H1 (cell line): ENCODE measurements around the gene ADCY2. TPM values are rescaled to one million over a fixed set of nuclear protein-coding genes. Genes with fewer than 3 reads are reported as not detected.

Experiments
- CTCF ChIA-PET: fragments of 300-600 bp; sonication (Branson Sonifier 250); formaldehyde crosslinking; loops from one replicate; lab custom pipeline; 2021; ENCODE audit not compliant: partially characterized antibody; lab: Charles Lee
- POLR2A ChIA-PET: fragments of 300-600 bp; sonication (Branson Sonifier 250); formaldehyde crosslinking; loops from one replicate; lab custom pipeline; 2021; ENCODE audit warnings: inconsistent platforms; ENCODE audit not compliant: partially characterized antibody; lab: Charles Lee
- DNase-seq, 2 experiments: peaks; one replicate each; pipeline versions ENCODE4 v3.0.0 to v3.0.0-alpha.2; 2010 to 2022; ENCODE audit warnings: low spot score in 2 of 2, low read depth in 1 of 2, mixed read lengths in 1 of 2
- FAIRE-seq: peaks from 2 replicates; lab custom pipeline; 2011; peaks lifted over from hg19 to GRCh38; lab: Jason Lieb, UNC
- H2AFZ ChIP-seq: 2 replicates; pipeline ENCODE4 v1.8.1; 2012; ENCODE audit warnings: low read length, inconsistent platforms
- H2AK5ac ChIP-seq: 2 replicates; pipeline ENCODE4 v1.6.1; 2013; ENCODE audit warnings: low read depth, low read length
- H2BK120ac ChIP-seq: replicated peaks from 2 replicates; pipeline ENCODE3; 2013; ENCODE audit warnings: low read depth, low read length, inconsistent platforms
- H2BK12ac ChIP-seq: 2 replicates; pipeline ENCODE4 v1.6.1; 2013; ENCODE audit warnings: low read depth, low read length
- H2BK15ac ChIP-seq: 2 replicates; pipeline ENCODE4 v1.6.1; 2013; ENCODE audit warnings: low read length
- H2BK20ac ChIP-seq: 2 replicates; pipeline ENCODE4 v1.6.1; 2013; ENCODE audit warnings: low read length
- H2BK5ac ChIP-seq: 2 replicates; pipeline ENCODE4 v1.6.1; 2013; ENCODE audit warnings: low read depth, low read length
- H3K14ac ChIP-seq: 2 replicates; pipeline ENCODE4 v1.6.1; 2013; ENCODE audit warnings: inconsistent platforms; ENCODE audit not compliant: insufficient read length
- H3K18ac ChIP-seq: 2 replicates; pipeline ENCODE4 v1.6.1; 2013; ENCODE audit warnings: low read length; ENCODE audit errors: extremely low read depth
- H3K23ac ChIP-seq: 2 replicates; pipeline ENCODE4 v1.6.1; 2013; ENCODE audit warnings: inconsistent platforms; ENCODE audit not compliant: insufficient read length
- H3K23me2 ChIP-seq: 2 replicates; pipeline ENCODE4 v1.6.1; 2013; ENCODE audit warnings: low read depth, low read length
- H3K27ac ChIP-seq: 2 replicates; pipeline ENCODE4 v1.6.1; 2011; ENCODE audit warnings: low read depth, low read length, inconsistent platforms
- H3K27me3 ChIP-seq, 4 experiments: replicated peaks in 1 of 4; 1 replicate in 1 of 4; 2 replicates in 3 of 4; pipeline versions ENCODE4 v1.6.1 to v1.8.1; 2011 to 2013; ENCODE audit warnings: low read length in 3 of 4, mild to moderate bottlenecking in 3 of 4, inconsistent platforms in 2 of 4, mixed read lengths in 2 of 4, moderate library complexity in 1 of 4; ENCODE audit not compliant: control insufficient read depth in 3 of 4, insufficient read depth in 3 of 4; ENCODE audit errors: extremely low read depth in 1 of 4
- H3K36me3 ChIP-seq, 4 experiments: 2 replicates each; pipeline versions ENCODE4 v1.6.1 to v1.8.1; 2011 to 2013; ENCODE audit warnings: mild to moderate bottlenecking in 4 of 4, low read length in 3 of 4, moderate library complexity in 2 of 4, control low read depth in 1 of 4, inconsistent platforms in 1 of 4; ENCODE audit not compliant: insufficient read depth in 4 of 4, control insufficient read depth in 2 of 4
- H3K4ac ChIP-seq: replicated peaks from 2 replicates; pipeline ENCODE3; 2013; ENCODE audit warnings: low read length, low read depth, mixed read lengths, inconsistent platforms; ENCODE audit not compliant: insufficient read length
- H3K4me1 ChIP-seq, 4 experiments: replicated peaks in 1 of 4; 1 replicate in 1 of 4; 2 replicates in 3 of 4; pipeline versions ENCODE4 v1.6.1 to v1.8.1; 2011 to 2013; ENCODE audit warnings: low read length in 3 of 4, inconsistent platforms in 2 of 4, mixed read lengths in 1 of 4; ENCODE audit not compliant: insufficient read depth in 4 of 4, control insufficient read depth in 3 of 4
- H3K4me2 ChIP-seq, 2 experiments: 2 replicates each; pipeline versions ENCODE4 v1.6.1 to v1.8.1; 2011 to 2013; ENCODE audit warnings: low read depth in 2 of 2, low read length in 2 of 2, control low read depth in 1 of 2, inconsistent platforms in 1 of 2, mild to moderate bottlenecking in 1 of 2; ENCODE audit not compliant: insufficient read depth in 1 of 2
- H3K4me3 ChIP-seq, 4 experiments: fragments of 200-600, 300-600 bp in 1 of 4; sonication (generic), shearing (Covaris generic), sonication (Bioruptor Twin) in 1 of 4; 2 replicates each; pipeline versions ENCODE4 v1.5.1 to v1.8.1; 2011 to 2016; ENCODE audit warnings: low read length in 4 of 4, low read depth in 3 of 4, control low read depth in 2 of 4, inconsistent platforms in 2 of 4, mild to moderate bottlenecking in 2 of 4, mixed read lengths in 1 of 4, moderate library complexity in 1 of 4; ENCODE audit not compliant: insufficient read depth in 2 of 4; ENCODE audit errors: extremely low read depth in 1 of 4
- H3K56ac ChIP-seq: replicated peaks from 2 replicates; pipeline ENCODE3; 2013; ENCODE audit warnings: low read depth, mild to moderate bottlenecking, mixed read lengths, low read length, inconsistent platforms; ENCODE audit not compliant: insufficient read length
- H3K79me1 ChIP-seq: 2 replicates; pipeline ENCODE4 v1.6.1; 2013; ENCODE audit warnings: low read depth, low read length, control low read depth
- H3K79me2 ChIP-seq, 2 experiments: 2 replicates each; pipeline versions ENCODE4 v1.6.1 to v1.8.1; 2012 to 2013; ENCODE audit warnings: low read length in 2 of 2, mild to moderate bottlenecking in 2 of 2, inconsistent platforms in 1 of 2; ENCODE audit not compliant: insufficient read depth in 2 of 2, control insufficient read depth in 1 of 2
- H3K9ac ChIP-seq, 4 experiments: replicated peaks in 1 of 4; 1 replicate in 1 of 4; 2 replicates in 3 of 4; pipeline versions ENCODE4 v1.6.1 to v1.8.1; 2011 to 2013; ENCODE audit warnings: low read depth in 3 of 4, low read length in 3 of 4, control low read depth in 2 of 4, mild to moderate bottlenecking in 2 of 4, moderate library complexity in 2 of 4, inconsistent platforms in 1 of 4; ENCODE audit errors: extremely low read depth in 1 of 4
- H3K9me3 ChIP-seq, 2 experiments: 2 replicates each; pipeline versions ENCODE4 v1.6.1 to v1.8.1; 2012 to 2013; ENCODE audit warnings: mild to moderate bottlenecking in 2 of 2, moderate library complexity in 2 of 2, control low read depth in 1 of 2, inconsistent platforms in 1 of 2, low read depth in 1 of 2, low read length in 1 of 2, mixed read lengths in 1 of 2; ENCODE audit not compliant: insufficient read depth in 2 of 2
- H4K20me1 ChIP-seq, 2 experiments: replicated peaks in 1 of 2; 2 replicates each; pipeline versions ENCODE3 to v1.8.1; 2011 to 2013; ENCODE audit warnings: inconsistent platforms in 2 of 2, low read length in 2 of 2, mild to moderate bottlenecking in 1 of 2; ENCODE audit not compliant: insufficient read depth in 2 of 2, control insufficient read depth in 1 of 2
- H4K5ac ChIP-seq: 2 replicates; pipeline ENCODE4 v1.6.1; 2013; ENCODE audit warnings: low read length, low read depth, mixed read lengths, inconsistent platforms; ENCODE audit not compliant: insufficient read length
- H4K8ac ChIP-seq: 2 replicates; pipeline ENCODE4 v1.8.0; 2013; ENCODE audit warnings: mild to moderate bottlenecking, moderate library complexity, low read length, inconsistent platforms; ENCODE audit not compliant: insufficient read depth; ENCODE audit errors: extremely low read depth
- H4K91ac ChIP-seq: replicated peaks from 2 replicates; pipeline ENCODE3; 2013; ENCODE audit warnings: low read length, mixed read lengths, inconsistent platforms; ENCODE audit not compliant: insufficient read length
- ASH2L ChIP-seq: fragments of 200-600, 300-600 bp; sonication (generic); IDR thresholded peaks from one replicate; pipeline ENCODE4 v1.7.1; 2017; ENCODE audit warnings: low read length
- CEBPB ChIP-seq: IDR thresholded peaks from 2 replicates; pipeline ENCODE4 v1.6.1; 2012; ENCODE audit warnings: low read depth, low read length
- EZH2 ChIP-seq: fragments of 200-600 bp; sonication (generic); IDR thresholded peaks from 2 replicates; pipeline ENCODE4 v1.7.1; 2012; ENCODE audit warnings: low read depth, mild to moderate bottlenecking, moderate library complexity, low read length, inconsistent platforms; ENCODE audit not compliant: severe bottlenecking
- HDAC6 ChIP-seq: IDR thresholded peaks from one replicate; pipeline ENCODE4 v1.7.1; 2012; ENCODE audit warnings: low read depth, mild to moderate bottlenecking, inconsistent platforms, low read length, moderate library complexity
- MAX ChIP-seq: IDR thresholded peaks from 2 replicates; pipeline ENCODE4 v1.6.1; 2012; ENCODE audit warnings: inconsistent platforms
- NRF1 ChIP-seq: IDR thresholded peaks from 2 replicates; pipeline ENCODE4 v1.6.1; 2011; ENCODE audit warnings: mild to moderate bottlenecking, low read depth, low read length, improper control_type of control experiment
- PHF8 ChIP-seq: fragments of 200-600 bp; sonication (generic); conservative IDR thresholded peaks from 2 replicates; pipeline ENCODE4 v1.7.1; 2012; ENCODE audit warnings: low read depth, mild to moderate bottlenecking, inconsistent platforms, low read length, moderate library complexity
- POLR2A ChIP-seq, 2 experiments: IDR thresholded peaks; 1 replicate in 1 of 2; 2 replicates in 1 of 2; pipeline ENCODE4 v1.6.1; 2011; ENCODE audit warnings: low read depth in 2 of 2, low read length in 2 of 2, mild to moderate bottlenecking in 2 of 2; ENCODE audit errors: control extremely low read depth in 1 of 2
- RAD21 ChIP-seq, 2 experiments: IDR thresholded peaks in 1 of 2; conservative IDR thresholded peaks in 1 of 2; 2 replicates each; pipeline ENCODE4 v1.6.1; 2011; ENCODE audit warnings: low read depth in 2 of 2, low read length in 2 of 2, improper control_type of control experiment in 1 of 2, inconsistent platforms in 1 of 2, mild to moderate bottlenecking in 1 of 2, moderate library complexity in 1 of 2
- RFX5 ChIP-seq: IDR thresholded peaks from 2 replicates; pipeline ENCODE4 v1.6.1; 2011; ENCODE audit warnings: low read depth, low read length, improper control_type of control experiment, borderline replicate concordance
- SIN3A ChIP-seq, 2 experiments: IDR thresholded peaks in 1 of 2; conservative IDR thresholded peaks in 1 of 2; 2 replicates each; pipeline ENCODE4 v1.6.1; 2011 to 2012; ENCODE audit warnings: low read length in 2 of 2, improper control_type of control experiment in 1 of 2, low read depth in 1 of 2, mild to moderate bottlenecking in 1 of 2
- SIRT6 ChIP-seq: IDR thresholded peaks from one replicate; pipeline ENCODE4 v1.7.1; 2012; ENCODE audit warnings: low read length, inconsistent platforms
- SIX5 ChIP-seq: IDR thresholded peaks from 2 replicates; pipeline ENCODE4 v1.6.1; 2011; ENCODE audit warnings: mild to moderate bottlenecking, low read depth, low read length
- TCF12 ChIP-seq: IDR thresholded peaks from 2 replicates; pipeline ENCODE4 v1.6.1; 2011; ENCODE audit warnings: low read depth, mild to moderate bottlenecking, low read length
- TEAD4 ChIP-seq: IDR thresholded peaks from 2 replicates; pipeline ENCODE4 v1.6.1; 2012; ENCODE audit warnings: low read depth, low read length, inconsistent platforms, mixed read lengths
- WGBS, 2 experiments: shearing (Covaris generic) in 1 of 2; methylation state at CpG; one replicate each; pipeline versions ENCODE4 v1.1.6 to v1.1.7; 2013 to 2015; ENCODE audit warnings: low lambda C conversion rate in 2 of 2, mixed read lengths in 2 of 2, inconsistent platforms in 1 of 2, low coverage in 1 of 2, missing lambda C conversion rate in 1 of 2; ENCODE audit not compliant: insufficient replicate concordance in 2 of 2, insufficient coverage in 1 of 2, insufficient read length in 1 of 2; ENCODE audit errors: extremely low coverage in 1 of 2, missing lambda C conversion rate in 1 of 2; 5-methylcytosine and 5-hydroxymethylcytosine counted together
- polyA plus RNA-seq, 7 experiments: library from polyadenylated mRNA; depleted of rRNA in 3 of 7; stranded (reverse) in 5 of 7; unstranded in 2 of 7; fragments of >200 nt in 5 of 7; fragments of 200-250 nt in 2 of 7; gene quantifications; 1 replicate in 5 of 7; 2 replicates in 1 of 7; 4 replicates in 1 of 7; pipeline versions ENCODE4 v1.2.1 to v1.2.3, GENCODE V29; 2011 to 2013; ENCODE audit warnings: missing spikeins in 2 of 7, mixed read lengths in 2 of 7
- total RNA-seq: library from RNA; stranded (reverse); fragmentation: NEBNext Ultra II Directional; extraction: Animal tissue kit (Norgen Biotek cat#: 25700); gene quantifications from 2 replicates; pipeline ENCODE4 v1.2.1, GENCODE V29; 2021

ADCY2 gene
- total and polyA plus RNA-seq, 2 of the 8 experiments (the other 6 are each of a cell fraction or from before 2014, with no cell fraction given) = 35.8 to 122 TPM

GRCh38 chr5:7690557-7690956 is 294.6 kb downstream of the ADCY2 start:
- Histone ChIP-seq H2AK5ac (no peak overlapping the region), H3K9ac (no peak overlapping the region), H3K4me2 (no peak overlapping the region), H2BK20ac (no peak overlapping the region), H4K91ac (no peak overlapping the region), H4K8ac (no peak overlapping the region), H3K4me3 (no peak overlapping the region), H3K9me3 (no peaks in the 10 kb centered on the region), H3K14ac (no peak overlapping the region), H2BK5ac (no peak overlapping the region), H2BK12ac (no peak overlapping the region), H3K23ac (no peak overlapping the region), H3K27me3 (no peaks in the 10 kb centered on the region), H2BK120ac (no peak overlapping the region), H4K20me1 (peaks cover 0 to 1% of the 10 kb centered on the region in 2 experiments), H4K5ac (no peak overlapping the region), H3K4ac (no peak overlapping the region), H2BK15ac (no peak overlapping the region), H3K27ac (no peak overlapping the region), H3K4me1 (no peaks in the 10 kb centered on the region; a peak in 1 of 7 replicates), H2AFZ (no peak overlapping the region), H3K79me1 (no peaks in the 10 kb centered on the region; the same call in 1 of the 2 replicates), H3K56ac (no peak overlapping the region), H3K79me2 (no peaks in the 10 kb centered on the region), H3K23me2 (no peaks in the 10 kb centered on the region; the same call in 1 of the 2 replicates), H3K18ac (no peak overlapping the region), H3K36me3 (peaks cover 0 to 11% (median 3%) of the 10 kb centered on the region in 4 experiments; a peak in 4 of 8 replicates)
- POLR2A ChIA-PET = no interaction called here
- FAIRE-seq (no peak), DNase-seq (no peak)
- CTCF ChIA-PET = interaction anchor here (0.6 to 8.7 kb wide), 5 partner anchors 11 to 125 kb away, joined by 3 to 84 read pairs (median 4); no protein-coding TSS in a partner anchor
- 97% methylated on average over 10 of the region's 10 CpGs; no CpG with 5 or more reads in 1 of the 2 experiments for WGBS, 2 experiments
- no peak for TF ChIP-seq SIRT6
- no peak for TF ChIP-seq SIX5
- TF ChIP-seq PHF8 = no peak
- TF ChIP-seq ASH2L = no peak
- TF ChIP-seq MAX = no peak
- TF ChIP-seq CEBPB = no peak
- no peak for TF ChIP-seq NRF1
- TF ChIP-seq TEAD4 = no peak
- TF ChIP-seq EZH2 = no peak
- TF ChIP-seq RAD21 (IDR thresholded peaks at IDR 0.05 in 1 of 2, conservative IDR thresholded peaks at IDR 0.05 in 1 of 2; ENCODE audit: low read depth in 2 of 2, low read length in 2 of 2) = no peak
- no peak for TF ChIP-seq HDAC6
- no peak for TF ChIP-seq RFX5
- no peak for TF ChIP-seq POLR2A (IDR thresholded peaks at IDR 0.05; ENCODE audit: control extremely low read depth in 1 of 2, low read depth in 2 of 2, low read length in 2 of 2)
- TF ChIP-seq TCF12 = no peak
- TF ChIP-seq SIN3A (conservative IDR thresholded peaks at IDR 0.05 in 1 of 2, IDR thresholded peaks at IDR 0.05 in 1 of 2; ENCODE audit: low read depth in 1 of 2, low read length in 2 of 2) = no peak
